GM15510 (cell line): ENCODE data around the gene SAMD4B.

Experiments
- POLR2A ChIP-seq: IDR thresholded peaks from 3 replicates; pipeline ENCODE4 v1.6.1; 2011; ENCODE audit warnings: borderline replicate concordance; ENCODE audit not compliant: insufficient read length; ENCODE audit errors: extremely low read depth

SAMD4B gene

DNA sequence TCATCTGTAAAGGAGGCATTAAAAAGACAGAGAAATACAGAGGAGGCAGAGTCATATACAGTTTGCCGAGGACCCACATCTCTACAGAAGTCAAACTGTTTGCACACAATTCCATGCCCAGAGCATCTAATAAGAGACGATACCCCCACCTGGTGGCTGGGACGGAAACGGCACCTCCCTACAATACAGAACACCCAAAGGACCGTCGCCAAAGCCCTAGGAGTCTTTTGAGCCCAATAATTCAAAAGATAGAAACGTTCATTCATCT lies 69.5 kb downstream of the SAMD4B start:
- TF ChIP-seq POLR2A = no peak

GRCh38 chr19:39412100-39412866 lies 70.1 kb downstream of the SAMD4B start, which contains the start of gene PLEKHG2:
Gene PLEKHG2, plus strand, starts transcription at chr19:39412669. Its CDS starts 1,418 bp downstream, at chr19:39414087.
- TF ChIP-seq POLR2A = peak; percentile 85

DNA sequence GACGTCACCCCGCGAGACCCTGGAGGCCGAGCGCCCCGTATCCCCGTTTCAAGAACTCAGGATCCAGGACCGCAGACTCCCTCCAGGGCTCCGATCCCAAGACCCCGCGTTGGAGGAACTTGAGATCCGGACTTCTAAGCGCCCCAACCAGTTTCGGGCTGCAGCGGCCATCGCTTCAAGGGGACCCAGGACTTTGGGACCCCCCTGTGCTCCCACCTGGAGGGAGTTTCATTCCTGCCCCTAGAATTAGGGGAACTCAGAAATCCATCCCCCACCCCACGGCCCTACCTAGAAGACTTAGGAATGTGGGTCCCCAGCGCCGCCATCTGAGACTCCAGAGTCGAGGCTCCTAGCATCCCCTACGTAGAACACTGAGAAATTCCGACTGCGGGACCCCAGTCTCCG lies 70.6 kb downstream of the SAMD4B start:
- no peak for TF ChIP-seq POLR2A

DNA sequence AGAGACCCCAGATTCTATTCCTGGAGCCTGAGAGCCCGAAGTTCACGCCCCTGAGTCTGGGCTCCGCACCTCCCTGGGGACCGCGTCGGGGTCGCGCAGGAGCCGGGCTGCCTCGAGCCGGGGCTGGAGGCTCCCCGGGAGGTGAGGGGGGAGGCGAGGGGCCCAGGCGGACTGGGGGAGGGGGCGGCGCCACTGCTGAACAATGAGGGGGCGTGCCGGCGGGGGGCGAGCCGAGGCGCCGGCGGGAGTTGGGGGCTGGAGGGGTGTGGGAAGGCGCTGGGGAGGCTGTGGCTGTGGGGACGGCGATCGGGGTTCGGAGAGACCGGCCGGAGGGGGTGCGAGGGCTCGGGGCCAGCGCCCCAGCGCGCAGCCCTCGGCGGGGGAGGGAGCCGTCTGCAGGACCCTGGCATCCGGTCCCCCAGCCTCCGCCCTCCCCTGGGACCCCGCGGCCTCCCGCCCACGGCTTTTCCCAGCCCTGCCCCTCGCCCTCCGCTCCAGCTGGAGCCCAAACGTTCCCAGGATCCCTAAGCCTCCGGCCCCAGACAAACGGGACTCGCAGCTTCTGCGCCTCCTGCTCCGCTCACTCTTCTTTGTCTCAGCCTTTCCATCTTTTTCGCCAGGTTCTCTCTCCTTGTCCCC lies 71.2 kb downstream of the SAMD4B start:
- TF ChIP-seq POLR2A = no peak

GRCh38 chr19:39413911-39414608 lies 71.8 kb downstream of the SAMD4B start:
- TF ChIP-seq POLR2A = no peak

DNA sequence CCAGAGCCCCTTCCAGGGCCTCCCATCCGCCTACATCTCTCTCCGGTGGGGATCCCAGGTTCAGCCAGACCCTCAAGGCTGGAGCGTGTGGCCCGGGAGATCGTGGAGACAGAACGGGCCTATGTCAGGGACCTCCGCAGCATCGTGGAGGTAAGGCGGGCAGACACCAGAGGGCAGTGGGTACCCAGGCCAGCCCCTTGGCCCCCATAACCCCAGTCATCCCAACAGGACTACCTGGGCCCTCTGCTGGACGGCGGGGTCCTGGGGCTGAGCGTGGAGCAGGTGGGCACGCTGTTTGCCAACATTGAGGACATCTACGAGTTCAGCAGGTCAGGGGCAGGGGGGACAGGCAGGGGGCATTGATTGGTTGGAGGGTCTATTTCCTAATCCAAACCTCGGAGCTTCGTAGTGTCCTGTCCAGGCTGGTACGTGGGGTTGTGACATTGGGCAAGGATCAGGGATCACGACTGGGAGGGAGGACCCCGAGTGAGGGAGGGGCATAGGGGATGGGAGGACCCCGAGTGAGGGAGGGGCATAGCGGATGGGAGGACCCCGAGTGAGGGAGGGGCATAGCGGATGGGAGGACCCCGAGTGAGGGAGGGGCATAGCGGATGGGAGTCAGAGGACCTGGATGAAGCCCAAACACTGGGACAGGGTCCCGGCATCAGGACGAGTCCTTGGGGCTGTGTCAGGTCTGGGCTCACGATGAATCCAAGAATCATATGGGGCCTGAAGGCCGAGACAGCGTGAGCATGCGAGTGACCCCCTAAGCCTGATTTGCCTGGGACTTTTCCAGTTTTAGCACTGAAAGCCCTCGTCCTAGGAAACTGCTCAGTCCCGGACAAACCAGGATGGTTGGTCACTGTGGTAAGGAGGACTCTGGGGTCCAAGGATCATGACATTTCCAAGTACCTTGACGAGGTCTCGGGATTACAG lies 73.2 kb downstream of the SAMD4B start:
- TF ChIP-seq POLR2A = no peak

- TF ChIP-seq POLR2A = no peak
Measured at GRCh38 chr19:39416152-39417120, 74.2 kb downstream of the SAMD4B start.

GRCh38 chr19:39417463-39418181 lies 75.4 kb downstream of the SAMD4B start:
- no peak for TF ChIP-seq POLR2A

DNA sequence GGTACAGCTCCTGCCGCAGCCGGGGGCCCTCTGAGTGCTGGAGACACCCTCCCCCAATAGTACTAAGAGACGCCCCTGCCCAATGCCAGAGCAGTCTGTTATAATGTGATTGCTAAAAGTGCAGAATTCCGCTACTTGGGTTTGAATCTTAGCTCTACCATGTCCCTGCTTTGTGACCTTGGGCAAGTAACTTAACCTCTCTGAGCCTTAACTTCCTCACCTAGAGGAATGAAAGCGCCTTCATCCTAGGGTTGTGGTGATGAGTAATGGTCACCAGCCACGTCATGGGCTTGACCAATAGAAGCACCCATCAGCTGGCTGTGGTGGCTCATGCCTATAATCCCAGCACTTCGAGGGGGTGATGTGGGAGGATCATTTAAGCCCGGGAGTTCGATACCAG lies 76.8 kb downstream of the SAMD4B start:
- TF ChIP-seq POLR2A = no peak

- no peak for TF ChIP-seq POLR2A
Measured at GRCh38 chr19:39420769-39421168, 78.5 kb downstream of the SAMD4B start.

DNA sequence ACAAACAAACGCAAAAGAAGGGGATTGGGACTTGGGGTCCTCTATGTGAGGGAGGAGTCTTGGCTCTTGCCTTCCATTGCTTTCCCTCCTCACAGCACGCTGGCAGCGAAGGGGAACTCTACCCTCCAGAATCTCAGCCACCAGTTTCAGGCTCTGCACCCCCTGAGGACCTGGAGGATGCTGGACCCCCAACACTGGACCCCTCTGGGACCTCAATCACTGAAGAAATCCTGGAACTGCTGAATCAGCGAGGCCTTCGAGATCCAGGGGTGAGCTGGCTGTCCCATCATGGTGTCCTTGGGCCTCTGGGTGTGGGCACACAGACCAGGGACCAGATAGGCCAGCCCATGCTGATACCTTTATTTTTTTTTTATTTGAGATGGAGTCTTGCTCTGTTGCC lies 79.8 kb downstream of the SAMD4B start:
- TF ChIP-seq POLR2A = no peak

- TF ChIP-seq POLR2A = no peak
Measured at GRCh38 chr19:39423258-39424086, 81.3 kb downstream of the SAMD4B start.

DNA sequence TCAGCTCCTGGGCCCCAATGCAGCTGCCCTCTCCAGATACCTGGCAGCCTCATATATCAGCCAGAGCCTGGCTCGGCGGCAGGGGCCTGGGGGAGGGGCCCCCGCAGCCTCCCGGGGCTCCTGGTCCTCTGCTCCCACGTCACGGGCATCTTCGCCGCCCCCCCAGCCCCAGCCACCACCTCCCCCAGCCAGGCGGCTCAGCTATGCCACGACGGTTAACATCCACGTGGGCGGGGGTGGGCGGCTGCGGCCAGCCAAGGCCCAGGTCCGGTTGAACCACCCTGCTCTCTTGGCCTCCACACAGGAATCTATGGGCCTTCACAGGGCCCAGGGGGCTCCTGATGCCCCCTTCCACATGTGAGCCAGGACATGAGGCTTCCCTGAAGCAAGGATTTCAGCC lies 82.7 kb downstream of the SAMD4B start:
- TF ChIP-seq POLR2A = no peak

DNA sequence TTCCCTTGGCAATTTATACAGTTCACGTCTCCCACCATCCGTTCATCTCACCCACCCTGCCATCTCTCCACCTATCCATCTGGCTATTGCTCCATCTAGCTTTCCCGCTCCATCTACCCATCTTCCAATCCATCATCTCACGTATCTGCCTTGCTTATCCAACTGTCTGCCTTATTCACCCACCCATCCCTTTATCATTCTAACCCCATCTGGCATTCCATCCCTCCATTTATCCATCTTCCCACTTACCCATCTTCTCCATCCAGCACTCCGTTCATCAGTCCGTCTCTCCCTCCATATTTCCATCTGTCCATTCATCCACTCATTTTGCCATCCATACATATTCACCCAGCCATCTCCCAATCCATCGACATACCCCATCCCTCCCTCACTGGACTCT lies 83.5 kb downstream of the SAMD4B start:
- TF ChIP-seq POLR2A = no peak
